ENCODE measurements around the gene PGM5. TPM values are rescaled to one million over a fixed set of nuclear protein-coding genes. Genes with fewer than 3 reads are reported as not detected.

The PGM5 gene
- total RNA-seq, 2 donors from 2014 or later, result 6.5 to 6.9 TPM

DNA sequence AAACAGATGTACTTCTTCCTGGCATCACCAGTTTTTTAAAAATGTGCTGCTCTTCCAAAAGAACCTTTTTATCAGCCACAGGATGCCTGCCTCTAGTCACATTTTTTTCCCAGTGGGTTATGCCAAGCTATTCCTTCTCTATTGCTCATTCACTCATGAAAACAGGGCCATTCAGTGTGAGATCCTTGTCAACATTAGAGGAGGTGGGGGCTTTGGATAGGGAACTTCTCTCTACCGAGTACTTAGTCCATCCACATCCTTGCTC is 181.1 kb downstream of the PGM5 start:
- H3K4me1 ChIP-seq, result no peaks in the 10 kb centered on the region
- no peak overlapping the region for H3K4me3 ChIP-seq
- TF ChIP-seq, protein P1, sequence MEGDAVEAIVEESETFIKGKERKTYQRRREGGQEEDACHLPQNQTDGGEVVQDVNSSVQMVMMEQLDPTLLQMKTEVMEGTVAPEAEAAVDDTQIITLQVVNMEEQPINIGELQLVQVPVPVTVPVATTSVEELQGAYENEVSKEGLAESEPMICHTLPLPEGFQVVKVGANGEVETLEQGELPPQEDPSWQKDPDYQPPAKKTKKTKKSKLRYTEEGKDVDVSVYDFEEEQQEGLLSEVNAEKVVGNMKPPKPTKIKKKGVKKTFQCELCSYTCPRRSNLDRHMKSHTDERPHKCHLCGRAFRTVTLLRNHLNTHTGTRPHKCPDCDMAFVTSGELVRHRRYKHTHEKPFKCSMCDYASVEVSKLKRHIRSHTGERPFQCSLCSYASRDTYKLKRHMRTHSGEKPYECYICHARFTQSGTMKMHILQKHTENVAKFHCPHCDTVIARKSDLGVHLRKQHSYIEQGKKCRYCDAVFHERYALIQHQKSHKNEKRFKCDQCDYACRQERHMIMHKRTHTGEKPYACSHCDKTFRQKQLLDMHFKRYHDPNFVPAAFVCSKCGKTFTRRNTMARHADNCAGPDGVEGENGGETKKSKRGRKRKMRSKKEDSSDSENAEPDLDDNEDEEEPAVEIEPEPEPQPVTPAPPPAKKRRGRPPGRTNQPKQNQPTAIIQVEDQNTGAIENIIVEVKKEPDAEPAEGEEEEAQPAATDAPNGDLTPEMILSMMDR (IDR thresholded peaks at IDR 0.05), result no peak
- TF ChIP-seq POLR2A (IDR thresholded peaks at IDR 0.05), result no peak
- DNase-seq (no peak), ATAC-seq (no peak)
- intact Hi-C loops (cut with DNase I), result no loop called here
- WGBS, 2 donors, result 81 to 83% methylated on average over 1 of the region's 1 CpG
- no peaks in the 10 kb centered on the region for H3K27me3 ChIP-seq
- no peaks in the 10 kb centered on the region for H3K36me3 ChIP-seq (replicated peaks in 1 of 2; ENCODE audit: insufficient read depth in 1 of 2, low read depth in 2 of 2)
- H3K27ac ChIP-seq, result no peak overlapping the region
- H3K9me3 ChIP-seq, result no peaks in the 10 kb centered on the region

GRCh38 chr9:68538200-68538599 is 181.8 kb downstream of the PGM5 start:
- intact Hi-C loops (cut with DNase I), result no loop called here
- Histone ChIP-seq H3K4me3 (no peak overlapping the region), H3K27me3 (no peaks in the 10 kb centered on the region), H3K4me1 (no peaks in the 10 kb centered on the region), H3K9me3 (no peaks in the 10 kb centered on the region), H3K27ac (no peak overlapping the region), H3K36me3 (replicated peaks in 1 of 2; ENCODE audit: insufficient read depth in 1 of 2, low read depth in 2 of 2) (no peaks in the 10 kb centered on the region)
- TF ChIP-seq, protein P1 (IDR thresholded peaks at IDR 0.05), result no peak
- no peak for TF ChIP-seq POLR2A (IDR thresholded peaks at IDR 0.05)
- 88 to 89% methylated on average over 3 of the region's 3 CpGs for WGBS, 2 donors
- ATAC-seq (no peak), DNase-seq (no peak)

- Histone ChIP-seq H3K4me1 (no peaks in the 10 kb centered on the region), H3K36me3 (replicated peaks in 1 of 2; ENCODE audit: insufficient read depth in 1 of 2, low read depth in 2 of 2) (no peaks in the 10 kb centered on the region), H3K27me3 (no peaks in the 10 kb centered on the region), H3K4me3 (no peak within 1 kb of the TSS), H3K27ac (no peak within 1 kb of the TSS), H3K9me3 (no peaks in the 10 kb centered on the region)
- TF ChIP-seq POLR2A (IDR thresholded peaks at IDR 0.05), result no peak
- TF ChIP-seq, protein P1 (IDR thresholded peaks at IDR 0.05), result no peak
- DNase-seq (no peak), ATAC-seq (no peak)
- 22 to 35% methylated on average over 8 of the region's 8 CpGs for WGBS, 2 donors
- intact Hi-C loops (cut with DNase I), result no loop called here
Observed at GRCh38 chr9:68540712-68541535, 184.5 kb downstream of the PGM5 start, which contains the start of gene TMEM252. Gene TMEM252, minus strand, starts transcription at chr9:68540883. Its CDS starts 69 bp downstream, at chr9:68540814.

GRCh38 chr9:68541568-68541967 is 185.2 kb downstream of the PGM5 start:
- DNase-seq, result no peak
- Histone ChIP-seq H3K27me3 (no peaks in the 10 kb centered on the region), H3K4me1 (no peaks in the 10 kb centered on the region), H3K9me3 (no peaks in the 10 kb centered on the region), H3K4me3 (no peak overlapping the region), H3K27ac (no peak overlapping the region), H3K36me3 (replicated peaks in 1 of 2; ENCODE audit: insufficient read depth in 1 of 2, low read depth in 2 of 2) (no peaks in the 10 kb centered on the region)
- intact Hi-C loops (cut with DNase I), result no loop called here
- ATAC-seq, result no peak
- 40 to 41% methylated on average over 2 of the region's 2 CpGs for WGBS, 2 donors
- TF ChIP-seq, protein P1 (IDR thresholded peaks at IDR 0.05), result no peak
- no peak for TF ChIP-seq POLR2A (IDR thresholded peaks at IDR 0.05)
